Measurements from ENCODE around the gene CABP2.

CABP2 gene

GRCh38 chr11:67470337-67471002 lies 52.8 kb downstream of the CABP2 start:
- DNase-seq: no peak

- DNase-seq: no peak
Measured at GRCh38 chr11:67469508-67469811, 53.8 kb downstream of the CABP2 start.

All from hematopoietic multipotent progenitor cell treated with erythropoietin and hydrocortisone succinate and interleukin-3 and kit ligand, for 8 days (in vitro differentiated cells).